ENCODE measurements around the gene CCDC112. TPM values are rescaled to one million over a fixed set of nuclear protein-coding genes. Genes with fewer than 3 reads are reported as not detected.

Gene CCDC112
- total RNA-seq, 1 experiment from 2014 or later, result 13.0 TPM

DNA sequence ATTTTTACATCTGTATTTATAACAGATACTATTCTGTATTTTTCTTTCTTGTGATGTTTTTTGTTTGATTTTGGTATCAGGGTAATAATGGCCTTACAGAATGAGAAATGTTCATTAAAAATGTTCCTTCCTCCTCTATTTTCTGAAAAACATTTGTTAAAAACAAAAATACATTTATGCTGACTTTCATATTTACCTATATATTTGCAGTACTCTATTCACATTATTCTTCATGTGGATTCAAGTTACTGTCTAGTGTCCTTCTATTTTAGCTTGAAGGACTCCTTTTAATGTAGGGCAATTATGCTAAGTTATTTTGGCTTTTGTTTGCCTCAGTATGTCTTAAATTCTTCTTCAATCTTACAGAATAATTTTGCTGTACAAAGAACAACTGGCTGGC lies 5.1 kb downstream of the CCDC112 start:
- H3K27me3 Mint-ChIP-seq (ENCODE audit: low read depth), result no peaks in the 10 kb centered on the region
- Histone ChIP-seq H3K4me2 (ENCODE audit: insufficient read depth, insufficient read length, low read length) (no peak overlapping the region), H2BK20ac (ENCODE audit: low read depth, low read length, poor library complexity, severe bottlenecking) (no peak overlapping the region), H2BK12ac (ENCODE audit: insufficient read length, low read depth, low read length) (no peak overlapping the region), H3K9ac (ENCODE audit: extremely low read depth, insufficient read length, low read length) (no peak overlapping the region), H4K8ac (replicated peaks; ENCODE audit: insufficient read length, low read depth, low read length) (no peak overlapping the region), H2BK120ac (ENCODE audit: low read depth, low read length, poor library complexity, severe bottlenecking) (no peak overlapping the region), H3K4me1 (ENCODE audit: insufficient read depth, low read length) (no peaks in the 10 kb centered on the region; the same call in 1 of the 2 replicates), H3K56ac (ENCODE audit: insufficient read length, low read depth, low read length) (no peak overlapping the region), H3K27me3 (ENCODE audit: insufficient read depth, low read length) (no peaks in the 10 kb centered on the region), H3K23me2 (ENCODE audit: insufficient read length, low read depth, low read length, poor library complexity, severe bottlenecking) (peaks cover 10% of the 10 kb centered on the region), H3T11ph (ENCODE audit: low read length) (no peak overlapping the region), H3K79me1 (ENCODE audit: insufficient read depth, low read depth, low read length, poor library complexity, severe bottlenecking) (no peaks in the 10 kb centered on the region), H2AK5ac (ENCODE audit: insufficient read length, low read length) (no peak overlapping the region), H3K4ac (ENCODE audit: low read depth, low read length) (no peak overlapping the region), H4K5ac (ENCODE audit: insufficient read length, low read depth, low read length) (no peak overlapping the region), H2BK5ac (ENCODE audit: insufficient read length, low read length) (no peak overlapping the region), H2AFZ (ENCODE audit: low read length) (no peak overlapping the region), H3K27ac (ENCODE audit: insufficient read length, low read depth, low read length) (no peak overlapping the region), H2BK15ac (ENCODE audit: low read depth, low read length) (no peak overlapping the region), H3K23ac (ENCODE audit: insufficient read length, low read depth, low read length) (no peak overlapping the region), H3K9me3 (ENCODE audit: control insufficient read depth, low read depth, low read length) (no peaks in the 10 kb centered on the region), H4K91ac (ENCODE audit: insufficient read length, low read depth, low read length) (no peak overlapping the region), H3K18ac (ENCODE audit: insufficient read length, low read depth, low read length) (no peak overlapping the region), H3K14ac (ENCODE audit: insufficient read depth, low read length) (no peak overlapping the region), H4K20me1 (ENCODE audit: control insufficient read depth, insufficient read depth, insufficient read length) (no peaks in the 10 kb centered on the region), H3K79me2 (ENCODE audit: insufficient read depth, low read length) (peaks cover 13% of the 10 kb centered on the region; the same call in 1 of the 2 replicates)
- no peak overlapping the region for H3K27ac Mint-ChIP-seq
- H3K4me1 Mint-ChIP-seq, result peaks cover 19 to 21% of the 10 kb centered on the region in 2 experiments
- peaks cover 3 to 19% (median 18%) of the 10 kb centered on the region in 3 experiments for H3K36me3 Mint-ChIP-seq (ENCODE audit: insufficient read depth in 1 of 3, low read depth in 3 of 3)
- no peak for TF ChIP-seq CTCF (conservative IDR thresholded peaks at IDR 0.05)
- DNase-seq, result no peak
- H3K4me3 Mint-ChIP-seq, result no peak overlapping the region
- peaks cover 2 to 5% of the 10 kb centered on the region in 2 experiments; a peak in 3 of 5 replicates for H3K9me3 Mint-ChIP-seq

Measured in H9 (cell line).